Lung (tissue), 12 donors: ENCODE data around the gene WDR82. TPM values are rescaled to one million over a fixed set of nuclear protein-coding genes. Genes with fewer than 3 reads are reported as not detected.
A peak's percentile ranks its signal among the peaks of the same experiment; 100 is the strongest.

ENCODE experiments used
- ATAC-seq: fragments of 200-7000 bp; cut with Tn5 transposase; one replicate; pipeline ENCODE4 v1.9.1; 2020; ENCODE audit warnings: moderate number of reproducible peaks; ENCODE audit not compliant: insufficient read depth, low FRiP score
- DNase-seq, 3 donors: peaks; one replicate each; pipeline ENCODE4 v3.0.0-alpha.2; 2013 to 2017
- H3K27ac ChIP-seq, 2 donors: one replicate each; pipeline ENCODE4 v1.5.1; 2013; ENCODE audit warnings: mild to moderate bottlenecking in 2 of 2, moderate library complexity in 2 of 2, control low read depth in 1 of 2, inconsistent platforms in 1 of 2, low read depth in 1 of 2, low read length in 1 of 2
- H3K27me3 ChIP-seq, 3 donors: one replicate each; pipeline ENCODE4 v1.5.1; 2013; ENCODE audit warnings: low read length in 2 of 3; ENCODE audit not compliant: control insufficient read depth in 3 of 3, insufficient read depth in 3 of 3
- H3K36me3 ChIP-seq, 4 donors: one replicate each; pipeline ENCODE4 v1.5.1; 2013; ENCODE audit warnings: low read length in 4 of 4, mild to moderate bottlenecking in 1 of 4, moderate library complexity in 1 of 4; ENCODE audit not compliant: control insufficient read depth in 4 of 4, insufficient read depth in 4 of 4
- H3K4me1 ChIP-seq, 5 donors: one replicate each; pipeline ENCODE4 v1.5.1; 2013; ENCODE audit warnings: low read length in 5 of 5, mild to moderate bottlenecking in 2 of 5, moderate library complexity in 1 of 5; ENCODE audit not compliant: control insufficient read depth in 5 of 5, insufficient read depth in 5 of 5
- H3K4me3 ChIP-seq: one replicate; pipeline ENCODE4 v1.5.1; 2013; ENCODE audit warnings: mild to moderate bottlenecking, control low read depth, moderate library complexity
- H3K9ac ChIP-seq, 2 donors: one replicate each; pipeline ENCODE4 v1.5.1; 2013; ENCODE audit warnings: low read length in 2 of 2, control low read depth in 1 of 2; ENCODE audit not compliant: insufficient read depth in 1 of 2
- H3K9me3 ChIP-seq, 4 donors: one replicate each; pipeline ENCODE4 v1.5.1; 2013; ENCODE audit warnings: low read length in 3 of 4, mild to moderate bottlenecking in 1 of 4, moderate library complexity in 1 of 4; ENCODE audit not compliant: control insufficient read depth in 4 of 4, insufficient read depth in 3 of 4
- WGBS, 2 donors: extraction: QIAGEN DNeasy Blood & Tissue Kit; methylation state at CpG; one replicate each; pipeline ENCODE4 v1.1.7; 2013; 5-methylcytosine and 5-hydroxymethylcytosine counted together
- polyA plus RNA-seq, 2 donors: library from polyadenylated mRNA; stranded (reverse); fragments of 200-250 nt; gene quantifications; one replicate each; pipeline ENCODE4 v1.2.1, GENCODE V29; 2013
- total RNA-seq, 2 donors: library from RNA; depleted of rRNA in 1 of 2; stranded (reverse); fragments of >200 nt in 1 of 2; gene quantifications; one replicate each; pipeline ENCODE4 v1.2.1, GENCODE V29; 2014 to 2021
- TF ChIP-seq, protein P1 (sequence below): IDR thresholded peaks from 2 replicates; pipeline ENCODE4 v1.5.1; 2012; ENCODE audit warnings: mild to moderate bottlenecking; ENCODE audit errors: control extremely low read depth, extremely low read depth
- donor health status: control.
- donor health status: control.
- donor health status: Bipolar disorder and iron deficiency.
- donor health status: healthy.
- donor health status: DM: yes; HTN: yes; CAD: no.

The WDR82 gene
- total and polyA plus RNA-seq, 4 donors = 19.4 to 72.8 (median 51.1) TPM

DNA sequence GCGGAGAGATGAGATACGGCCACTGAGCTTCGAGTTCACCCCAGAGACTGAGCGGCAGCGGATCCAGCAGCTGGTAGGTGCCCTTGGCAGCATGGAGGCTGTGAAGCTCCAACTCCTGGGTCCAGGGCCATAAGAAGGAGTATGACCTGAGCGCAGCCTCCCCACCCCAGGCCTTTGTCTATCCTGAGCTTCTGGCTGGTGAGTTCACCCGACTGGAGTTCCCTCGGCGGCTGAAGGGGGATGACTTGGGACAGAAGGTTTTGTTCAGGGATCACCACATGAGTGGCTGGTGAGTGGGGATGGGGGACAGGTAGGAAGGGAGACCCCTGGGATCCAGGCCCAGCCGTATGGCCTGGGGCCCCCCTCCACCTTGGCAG is 30.3 kb downstream of the WDR82 start:
- Histone ChIP-seq H3K4me3 (no peak overlapping the region), H3K9ac (no peak overlapping the region), H3K27me3 (no peaks in the 10 kb centered on the region), H3K9me3 (peaks cover 0 to 3% (median 0%) of the 10 kb centered on the region in 4 donors), H3K27ac (peak overlapping the region in 1 of 2 donors; percentile 36), H3K36me3 (peaks cover 0 to 28% (median 17%) of the 10 kb centered on the region in 4 donors), H3K4me1 (peaks cover 0 to 15% (median 10%) of the 10 kb centered on the region in 5 donors)
- WGBS, 2 donors = 91 to 94% methylated on average over 10 of the region's 10 CpGs
- TF ChIP-seq, protein P1, sequence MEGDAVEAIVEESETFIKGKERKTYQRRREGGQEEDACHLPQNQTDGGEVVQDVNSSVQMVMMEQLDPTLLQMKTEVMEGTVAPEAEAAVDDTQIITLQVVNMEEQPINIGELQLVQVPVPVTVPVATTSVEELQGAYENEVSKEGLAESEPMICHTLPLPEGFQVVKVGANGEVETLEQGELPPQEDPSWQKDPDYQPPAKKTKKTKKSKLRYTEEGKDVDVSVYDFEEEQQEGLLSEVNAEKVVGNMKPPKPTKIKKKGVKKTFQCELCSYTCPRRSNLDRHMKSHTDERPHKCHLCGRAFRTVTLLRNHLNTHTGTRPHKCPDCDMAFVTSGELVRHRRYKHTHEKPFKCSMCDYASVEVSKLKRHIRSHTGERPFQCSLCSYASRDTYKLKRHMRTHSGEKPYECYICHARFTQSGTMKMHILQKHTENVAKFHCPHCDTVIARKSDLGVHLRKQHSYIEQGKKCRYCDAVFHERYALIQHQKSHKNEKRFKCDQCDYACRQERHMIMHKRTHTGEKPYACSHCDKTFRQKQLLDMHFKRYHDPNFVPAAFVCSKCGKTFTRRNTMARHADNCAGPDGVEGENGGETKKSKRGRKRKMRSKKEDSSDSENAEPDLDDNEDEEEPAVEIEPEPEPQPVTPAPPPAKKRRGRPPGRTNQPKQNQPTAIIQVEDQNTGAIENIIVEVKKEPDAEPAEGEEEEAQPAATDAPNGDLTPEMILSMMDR = no peak
- ATAC-seq = no peak
- DNase-seq = no peak

DNA sequence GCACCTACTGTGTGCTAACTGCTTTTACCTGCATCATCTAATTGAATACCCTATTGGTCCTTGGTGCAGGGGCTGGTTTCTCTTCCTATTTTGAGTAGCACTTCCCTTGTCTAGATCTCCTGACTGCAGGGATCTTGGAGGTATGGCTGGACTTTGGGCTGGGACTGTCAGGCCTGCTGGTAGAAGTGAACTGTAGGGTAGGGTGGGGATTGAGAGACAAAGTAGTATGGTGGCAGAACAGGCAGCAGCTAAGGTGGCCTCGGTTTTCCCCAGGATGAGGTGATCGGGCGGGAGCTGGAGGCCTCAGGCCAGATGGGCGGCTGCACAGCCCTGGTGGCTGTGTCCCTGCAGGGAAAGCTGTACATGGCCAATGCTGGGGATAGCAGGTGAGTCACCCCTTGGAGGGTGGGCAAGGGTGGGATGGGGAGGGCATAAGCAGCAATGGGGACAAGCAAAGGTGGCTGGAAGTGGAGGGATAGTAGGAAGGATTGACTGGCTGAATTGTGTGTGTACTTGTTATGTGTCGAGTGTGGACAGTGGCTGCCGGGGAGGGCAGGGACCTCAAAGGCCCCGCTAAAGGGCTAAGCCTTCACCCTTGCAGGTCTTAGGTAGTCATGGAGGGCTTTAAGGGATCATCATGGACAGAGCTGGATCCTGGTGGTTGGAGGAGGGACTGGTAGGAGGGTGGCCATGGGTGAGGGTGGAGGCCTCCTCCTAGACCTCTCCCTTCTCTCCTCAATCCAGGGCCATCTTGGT is 30.9 kb downstream of the WDR82 start:
- no peak overlapping the region for H3K4me3 ChIP-seq
- TF ChIP-seq, protein P1 = no peak
- DNase-seq = no peak

DNA sequence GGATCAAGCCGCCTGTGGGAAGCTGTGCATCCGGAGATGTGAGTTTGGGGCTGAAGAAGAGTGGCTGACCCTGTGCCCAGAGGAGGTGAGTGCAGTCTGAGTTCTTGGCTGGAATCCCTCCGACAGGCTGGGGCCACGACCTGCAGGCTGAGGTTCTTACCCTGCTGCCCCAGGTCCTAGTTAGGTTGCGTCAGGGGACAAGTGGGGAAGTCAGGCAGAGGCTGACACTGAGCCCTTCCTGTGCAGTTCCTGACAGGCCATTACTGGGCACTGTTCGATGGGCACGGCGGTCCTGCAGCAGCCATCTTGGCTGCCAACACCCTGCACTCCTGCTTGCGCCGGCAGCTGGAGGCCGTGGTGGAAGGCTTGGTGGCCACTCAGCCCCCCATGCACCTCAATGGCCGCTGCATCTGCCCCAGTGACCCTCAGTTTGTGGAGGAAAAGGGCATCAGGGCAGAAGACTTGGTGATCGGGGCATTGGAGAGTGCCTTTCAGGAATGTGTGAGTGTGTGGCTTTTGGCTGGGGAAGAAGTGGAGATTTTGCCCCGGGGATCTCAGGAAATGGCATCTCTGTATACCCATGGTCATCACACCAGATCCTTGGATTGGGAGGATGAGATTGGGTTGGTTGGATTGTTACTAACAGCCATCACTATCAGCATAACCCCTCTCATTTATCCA is 31.6 kb downstream of the WDR82 start:
- Histone ChIP-seq H3K4me3 (no peak overlapping the region), H3K36me3 (peaks cover 0 to 24% (median 14%) of the 10 kb centered on the region in 4 donors), H3K27ac (peak overlapping the region in 1 of 2 donors; percentile 88), H3K9ac (no peak overlapping the region), H3K9me3 (peaks cover 0 to 3% (median 0%) of the 10 kb centered on the region in 4 donors), H3K27me3 (no peaks in the 10 kb centered on the region), H3K4me1 (peaks cover 0 to 15% (median 10%) of the 10 kb centered on the region in 5 donors)
- ATAC-seq (no peak), DNase-seq (no peak)
- 58 to 69% methylated on average over 14 of the region's 14 CpGs for WGBS, 2 donors
- TF ChIP-seq, protein P1 = no peak

More for the DNA sequence above, 30.9 kb downstream of the WDR82 start:
- 98 to 99% methylated on average over 7 of the region's 7 CpGs for WGBS, 2 donors
- no peak for ATAC-seq
- no peaks in the 10 kb centered on the region for H3K27me3 ChIP-seq
- H3K9me3 ChIP-seq = peaks cover 0 to 3% (median 0%) of the 10 kb centered on the region in 4 donors
- no peak overlapping the region for H3K9ac ChIP-seq
- H3K27ac ChIP-seq = peak overlapping the region in 1 of 2 donors; percentile 88
- peaks cover 0 to 24% (median 16%) of the 10 kb centered on the region in 4 donors for H3K36me3 ChIP-seq
- H3K4me1 ChIP-seq = peaks cover 0 to 15% (median 10%) of the 10 kb centered on the region in 5 donors
